Measurements from ENCODE around the gene CIP2A.
"Not testable (repeated sequence)": the region's sequence is repeated elsewhere in the genome, so short reads cannot be mapped to it uniquely, and the experiment has no call there.

CIP2A gene

GRCh38 chr3:108589081-108589997 lies at the start of gene CIP2A, which contains the start of gene DZIP3:
CIP2A (minus strand) TSS chr3:108589438; CDS start chr3:108589375, 63 bp downstream.
DZIP3 (plus strand) TSS chr3:108589722; CDS start chr3:108605407, 15,685 bp downstream.
- DNase-seq, result peak; percentile 92

- DNase-seq, result no peak
Measured at GRCh38 chr3:108629974-108630373, 40.7 kb upstream of the CIP2A start.

DNA sequence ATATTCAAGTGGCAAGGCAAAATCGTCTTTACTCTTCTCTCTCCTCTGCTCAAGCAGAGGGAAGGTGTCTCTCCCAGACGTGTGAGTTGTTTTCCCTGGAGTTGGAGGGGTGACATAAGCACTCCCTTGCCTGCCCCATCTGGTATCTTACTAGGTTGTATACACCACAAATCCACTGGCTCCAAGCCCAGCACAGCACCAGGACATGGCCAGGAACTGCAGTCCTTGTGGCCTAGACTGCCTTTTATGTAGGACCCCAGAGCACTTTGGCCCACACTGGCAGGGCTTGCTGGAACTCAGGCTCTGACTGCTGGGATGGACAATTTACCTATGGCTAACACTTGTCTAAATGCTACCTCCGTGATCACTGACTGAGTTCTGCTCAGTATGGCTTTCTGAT lies 34.3 kb upstream of the CIP2A start:
- no peak for DNase-seq

GRCh38 chr3:108620250-108620649 lies 31.0 kb upstream of the CIP2A start:
- DNase-seq, result no peak

- not testable (repeated sequence) for DNase-seq
Measured at GRCh38 chr3:108616090-108616489, 26.9 kb upstream of the CIP2A start.

DNA sequence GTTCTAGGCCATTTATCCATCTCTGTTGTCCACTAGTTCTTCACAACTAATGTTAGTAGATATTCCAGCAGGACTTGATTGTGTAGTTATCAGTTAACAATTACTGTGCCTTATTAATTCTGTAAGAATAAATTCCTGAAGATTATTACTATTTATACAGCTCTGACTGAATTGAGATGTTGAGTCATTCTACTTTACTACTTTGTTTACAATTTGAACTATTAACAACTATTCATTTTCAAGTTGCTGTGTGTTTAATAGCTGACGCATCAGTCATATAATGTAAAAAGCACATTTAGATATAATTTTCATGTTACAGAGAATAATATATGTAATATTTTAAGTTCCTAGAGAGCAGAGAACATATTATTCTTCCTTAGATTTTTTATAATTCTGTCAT lies 21.4 kb upstream of the CIP2A start:
- no peak for DNase-seq

- DNase-seq, result no peak
Measured at GRCh38 chr3:108608750-108609149, 19.5 kb upstream of the CIP2A start.

GRCh38 chr3:108605491-108605890 lies 16.3 kb upstream of the CIP2A start:
- DNase-seq, result no peak

DNA sequence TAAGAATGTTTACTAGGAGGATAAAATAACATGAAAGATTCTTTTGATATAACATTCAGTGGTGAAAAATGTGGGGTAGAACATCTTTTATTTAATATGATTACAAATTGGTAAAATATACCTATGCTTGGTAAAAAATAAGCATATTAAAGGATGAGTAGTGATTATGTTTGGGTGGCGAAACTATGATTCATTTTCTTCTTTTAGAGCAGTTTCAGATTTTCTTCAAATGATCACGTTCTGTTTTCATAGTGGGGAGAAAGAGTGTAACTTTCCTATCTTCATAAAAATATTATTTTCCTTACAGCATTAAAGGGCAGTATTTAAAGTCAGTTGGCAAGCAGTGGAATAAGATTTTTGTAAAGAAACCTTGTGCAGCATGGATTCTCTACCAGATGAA lies 15.8 kb upstream of the CIP2A start:
- DNase-seq, result no peak

GRCh38 chr3:108603691-108604090 lies 14.5 kb upstream of the CIP2A start:
- DNase-seq, result no peak

DNA sequence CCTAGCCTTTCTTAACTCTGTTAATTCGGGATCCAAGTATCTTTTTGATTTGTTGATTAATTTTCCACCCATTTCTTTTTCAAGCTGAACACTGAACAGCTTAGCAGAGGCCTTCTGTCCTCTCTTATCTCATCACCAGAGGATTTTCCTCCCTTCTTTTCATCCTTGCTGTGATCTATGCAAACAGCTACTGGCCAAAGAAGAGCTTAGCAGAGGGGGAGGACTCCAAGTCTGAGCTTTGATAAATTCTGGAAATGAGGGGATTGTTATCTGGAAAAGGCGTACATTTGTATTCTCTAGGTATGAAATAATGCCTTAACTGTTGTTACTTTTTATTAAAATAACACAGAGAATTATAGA lies 13.7 kb upstream of the CIP2A start:
- DNase-seq, result no peak

- no peak for DNase-seq
Measured at GRCh38 chr3:108602249-108602934, 13.2 kb upstream of the CIP2A start.

DNA sequence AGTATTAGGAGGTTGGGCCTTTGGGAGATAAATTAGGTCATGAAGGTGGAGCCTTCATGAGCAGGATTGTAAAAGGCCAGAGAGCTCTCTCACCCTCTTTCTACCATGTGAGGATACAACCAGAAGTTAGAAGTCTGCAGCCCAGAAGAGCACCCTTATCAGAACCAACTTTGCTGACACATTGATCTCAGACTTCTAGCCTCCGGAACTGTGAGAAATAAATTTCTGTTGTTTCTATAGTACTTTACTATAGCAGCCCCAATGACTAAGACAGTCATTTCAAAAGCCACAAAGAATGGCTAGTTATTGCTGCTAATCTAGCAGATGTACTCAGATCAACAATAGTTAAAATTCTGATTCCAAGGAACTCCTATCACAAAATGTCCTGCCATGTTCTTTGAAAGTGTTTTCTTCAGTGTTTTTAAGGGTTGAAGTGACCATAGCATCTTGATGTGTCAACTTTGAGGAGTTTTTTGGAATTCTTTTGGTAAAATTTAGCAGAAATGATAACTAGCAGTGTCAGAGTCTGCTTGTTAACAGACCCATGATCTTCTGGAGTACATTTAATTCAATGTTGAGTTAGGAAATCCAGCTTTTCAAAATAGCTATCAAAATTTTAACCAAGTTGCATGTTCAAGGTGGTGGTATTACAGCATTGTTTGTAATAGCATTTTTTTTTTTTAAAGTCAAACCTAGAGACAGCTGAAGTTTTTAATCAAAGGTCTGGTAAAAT lies 10.6 kb upstream of the CIP2A start:
- DNase-seq, result no peak

- no peak for DNase-seq
Measured at GRCh38 chr3:108598375-108598774, 9.1 kb upstream of the CIP2A start.

DNA sequence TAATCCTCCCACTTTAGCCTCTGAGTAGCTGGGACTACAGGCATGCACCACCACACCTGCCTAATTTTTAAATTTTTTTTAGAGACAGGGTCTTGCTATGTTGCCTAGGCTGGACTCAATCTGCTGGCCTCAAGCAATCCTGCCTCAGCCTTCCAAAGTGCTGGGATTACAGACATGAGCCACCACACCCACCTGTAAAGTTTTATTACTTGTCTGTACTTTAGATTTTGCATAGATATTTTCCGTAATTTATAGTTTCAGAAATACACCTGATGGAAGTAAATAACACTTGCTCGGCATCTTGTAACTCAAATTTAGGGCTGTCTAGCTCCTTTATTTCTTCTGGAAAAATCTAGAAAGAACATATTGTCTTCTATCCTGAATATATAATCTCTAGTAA lies 6.1 kb upstream of the CIP2A start:
- DNase-seq, result no peak

GRCh38 chr3:108590460-108590859 lies 1.2 kb upstream of the CIP2A start:
- DNase-seq, result no peak

DNA sequence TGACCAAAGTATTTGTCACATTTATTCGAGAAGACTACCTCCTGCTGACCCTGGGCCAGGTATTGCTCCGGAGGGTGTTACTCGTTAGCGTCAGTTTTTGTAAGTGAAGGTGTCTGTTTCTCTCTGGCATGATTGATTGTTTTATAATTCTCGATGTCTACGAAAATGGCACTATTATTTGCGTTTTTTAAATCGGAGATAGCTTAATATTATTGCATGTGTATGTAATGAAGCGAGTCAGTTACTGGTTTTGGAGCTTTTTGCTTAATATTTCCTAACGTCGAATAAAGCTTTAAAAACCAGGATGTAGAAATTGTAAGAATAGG lies 723 bp upstream of the CIP2A start:
- no peak for DNase-seq

- DNase-seq, result no peak
Measured at GRCh38 chr3:108588601-108589000, 637 bp downstream of the CIP2A start.

GRCh38 chr3:108578064-108578463 lies 11.2 kb downstream of the CIP2A start:
- no peak for DNase-seq

DNA sequence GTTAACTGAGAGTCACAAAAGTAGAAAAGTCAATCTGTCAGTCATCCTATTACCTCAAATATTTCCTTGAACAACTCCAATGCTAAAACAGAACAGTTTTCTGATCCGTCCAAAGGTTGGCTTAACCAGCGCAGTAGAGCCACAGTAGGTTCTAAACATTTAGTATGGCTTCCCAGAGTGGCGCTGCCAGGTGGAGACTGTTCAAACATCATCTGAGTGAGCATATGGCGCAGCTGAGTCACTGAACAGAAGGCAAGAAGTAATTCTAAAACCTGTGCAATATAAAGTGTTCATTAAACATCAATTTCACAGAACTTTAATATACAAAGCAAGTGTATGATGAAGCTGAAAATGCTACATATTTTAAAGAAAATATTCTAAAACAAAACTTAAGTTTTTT lies 19.9 kb downstream of the CIP2A start:
- DNase-seq, result no peak

DNA sequence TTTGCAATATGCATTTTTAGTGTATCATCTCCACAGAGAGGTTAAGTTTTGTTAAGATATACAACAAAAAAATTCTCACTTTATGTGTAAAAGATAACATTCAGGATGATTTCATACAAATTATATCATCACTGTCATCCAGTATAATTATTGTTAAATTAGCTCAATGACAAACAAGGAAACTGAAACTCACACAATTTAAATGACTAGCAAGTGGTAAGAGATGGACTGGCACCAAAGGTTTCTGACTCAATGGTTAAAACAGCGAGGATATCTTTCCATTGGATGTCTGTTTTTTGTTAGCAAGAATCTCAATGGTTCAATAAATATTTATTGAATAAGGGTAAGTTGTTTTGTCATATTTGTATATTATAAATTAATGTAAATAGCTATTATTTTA lies 22.6 kb downstream of the CIP2A start:
- no peak for DNase-seq

- no peak for DNase-seq
Measured at GRCh38 chr3:108565506-108565905, 23.7 kb downstream of the CIP2A start.

DNA sequence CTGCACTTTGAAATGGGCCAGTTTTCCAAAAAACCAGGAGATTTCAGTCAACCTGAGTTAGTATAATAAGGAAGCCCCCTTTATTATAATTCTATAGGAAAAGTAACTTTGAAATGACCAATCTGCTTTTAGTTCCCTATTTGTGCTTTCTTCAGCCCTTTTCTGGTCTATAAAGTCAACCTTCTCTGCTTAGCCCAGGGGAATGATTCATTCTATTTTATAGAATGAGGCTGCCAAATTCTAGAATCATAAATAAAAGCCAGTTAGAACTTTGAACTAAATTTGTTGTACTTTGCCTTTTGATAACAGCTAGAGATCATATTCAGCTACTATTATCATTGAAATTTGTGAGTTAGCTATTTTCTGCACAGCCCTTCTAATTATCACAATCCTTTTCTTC lies 24.7 kb downstream of the CIP2A start:
- DNase-seq, result no peak

- no peak for DNase-seq
Measured at GRCh38 chr3:108562565-108562964, 26.7 kb downstream of the CIP2A start.
